Ascending aorta (tissue), 2 donors: Measurements from ENCODE around the gene ADORA3. TPM values are rescaled to one million over a fixed set of nuclear protein-coding genes. Genes with fewer than 3 reads are reported as not detected.

Experiments
- DNase-seq, 2 donors: peaks; one replicate each; pipeline ENCODE4 v3.0.0-alpha.2; 2019; ENCODE audit warnings: low spot score in 2 of 2
- H3K27ac ChIP-seq, 2 donors: fragments of 200-600 bp; sonication (generic); one replicate each; pipeline ENCODE4 v1.5.1; 2016 to 2017; ENCODE audit warnings: mild to moderate bottlenecking in 1 of 2
- H3K27me3 ChIP-seq: fragments of 200-600 bp; sonication (generic); one replicate; pipeline ENCODE4 v1.5.1; 2017
- H3K36me3 ChIP-seq, 2 donors: fragments of 200-600 bp; sonication (generic); one replicate each; pipeline ENCODE4 v1.5.1; 2016
- H3K4me1 ChIP-seq, 2 donors: fragments of 200-600 bp; sonication (generic); one replicate each; pipeline ENCODE4 v1.5.1; 2016 to 2017; ENCODE audit warnings: mild to moderate bottlenecking in 1 of 2
- H3K4me3 ChIP-seq, 2 donors: fragments of 200-600 bp; sonication (generic); one replicate each; pipeline ENCODE4 v1.5.1; 2016 to 2017; ENCODE audit warnings: mild to moderate bottlenecking in 1 of 2
- H3K9me3 ChIP-seq, 2 donors: fragments of 200-600 bp; sonication (generic); one replicate each; pipeline ENCODE4 v1.5.1; 2016
- CTCF ChIP-seq, 3 experiments: fragments of 200-600 bp in 2 of 3; fragments of 450-650 bp in 1 of 3; sonication (generic) in 2 of 3; IDR thresholded peaks; one replicate each; pipeline ENCODE4 v1.5.1; 2016 to 2019; ENCODE audit warnings: antibody characterized with exemption in 3 of 3, mild to moderate bottlenecking in 1 of 3, moderate library complexity in 1 of 3
- intact Hi-C: fragments of 100-400 bp; cut with DNase I; formaldehyde crosslinking; loops from one replicate; pipeline ENCODE4 v1.15.1; 2023
- total RNA-seq: library from RNA; depleted of rRNA; stranded (reverse); fragments of >200 nt; gene quantifications from one replicate; pipeline ENCODE4 v1.1.0, GENCODE V29; 2016

Gene ADORA3
- total RNA-seq, 1 donor from 2014 or later, result 3.6 TPM

GRCh38 chr1:111541721-111542120, 38.3 kb upstream of the ADORA3 start:
- H3K36me3 ChIP-seq, result no peaks in the 10 kb centered on the region
- peaks cover 0 to 5% of the 10 kb centered on the region in 2 donors for H3K4me1 ChIP-seq
- H3K4me3 ChIP-seq, result no peak overlapping the region
- H3K9me3 ChIP-seq, result no peaks in the 10 kb centered on the region
- no peaks in the 10 kb centered on the region for H3K27me3 ChIP-seq
- no peak overlapping the region for H3K27ac ChIP-seq
- intact Hi-C loops, result no loop called here
- no peak for TF ChIP-seq CTCF (IDR thresholded peaks at IDR 0.05)
- DNase-seq, result no peak

GRCh38 chr1:111540928-111541327, 37.5 kb upstream of the ADORA3 start:
- Histone ChIP-seq H3K9me3 (no peaks in the 10 kb centered on the region), H3K4me1 (peaks cover 0 to 11% of the 10 kb centered on the region in 2 donors), H3K36me3 (no peaks in the 10 kb centered on the region), H3K27me3 (no peaks in the 10 kb centered on the region), H3K27ac (no peak overlapping the region), H3K4me3 (no peak overlapping the region)
- TF ChIP-seq CTCF (IDR thresholded peaks at IDR 0.05), result no peak
- intact Hi-C loops, result no loop called here
- no peak for DNase-seq

- no peak for DNase-seq
- TF ChIP-seq CTCF (IDR thresholded peaks at IDR 0.05), result no peak
- H3K27ac ChIP-seq, result no peak overlapping the region
- H3K36me3 ChIP-seq, result no peaks in the 10 kb centered on the region
- H3K27me3 ChIP-seq, result no peaks in the 10 kb centered on the region
- no peaks in the 10 kb centered on the region for H3K9me3 ChIP-seq
- intact Hi-C loops, result loop anchor here (5.0 kb wide), 1 partner anchor 39 kb away; no protein-coding TSS in a partner anchor
- H3K4me3 ChIP-seq, result no peak overlapping the region
- H3K4me1 ChIP-seq, result peaks cover 0 to 21% of the 10 kb centered on the region in 2 donors
These were observed 35.1 kb upstream of the ADORA3 start for GRCh38 chr1:111538343-111539025.

GRCh38 chr1:111535256-111536191, 32.1 kb upstream of the ADORA3 start:
- no peaks in the 10 kb centered on the region for H3K27me3 ChIP-seq
- H3K9me3 ChIP-seq, result no peaks in the 10 kb centered on the region
- peak overlapping the region; percentile 78 to 87 for H3K27ac ChIP-seq
- no peak for TF ChIP-seq CTCF (IDR thresholded peaks at IDR 0.05)
- peak overlapping the region; percentile 27 to 48 for H3K4me3 ChIP-seq
- DNase-seq, result peak in 1 of 2 donors; percentile 69
- no peaks in the 10 kb centered on the region for H3K36me3 ChIP-seq
- H3K4me1 ChIP-seq, result peaks cover 0 to 21% of the 10 kb centered on the region in 2 donors
- intact Hi-C loops, result loop anchor here (1.0 to 5.0 kb wide), 4 partner anchors 27 to 85 kb away; no protein-coding TSS in a partner anchor

DNA sequence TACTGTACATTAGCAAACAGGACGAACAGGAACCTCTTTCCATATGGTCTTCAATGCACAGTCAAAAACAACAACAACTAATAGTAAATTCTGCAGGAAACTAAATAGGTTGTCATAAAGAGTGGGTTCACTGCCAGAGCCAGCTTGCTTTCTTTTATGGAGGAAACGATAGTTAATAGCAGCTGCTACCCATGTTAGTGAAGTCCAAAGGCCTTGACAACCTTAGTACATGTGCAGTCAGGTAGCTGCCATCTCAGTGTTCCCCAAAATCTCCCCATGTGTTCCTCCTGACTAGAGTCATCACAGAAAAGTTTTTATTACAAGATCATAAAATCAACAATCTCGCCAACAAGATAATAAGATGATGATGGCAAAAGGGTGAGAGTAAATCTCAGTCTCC, 16.6 kb upstream of the ADORA3 start:
- H3K27me3 ChIP-seq, result no peaks in the 10 kb centered on the region
- no peak overlapping the region for H3K4me3 ChIP-seq
- no peak for DNase-seq
- TF ChIP-seq CTCF (IDR thresholded peaks at IDR 0.05), result no peak
- no peak overlapping the region for H3K27ac ChIP-seq
- H3K36me3 ChIP-seq, result no peaks in the 10 kb centered on the region
- intact Hi-C loops, result no loop called here
- no peaks in the 10 kb centered on the region for H3K9me3 ChIP-seq
- peaks cover 0 to 16% of the 10 kb centered on the region in 2 donors for H3K4me1 ChIP-seq
